ENCODE measurements around the gene PADI1.
A peak's percentile ranks its signal among the peaks of the same experiment; 100 is the strongest.

PADI1 gene

DNA sequence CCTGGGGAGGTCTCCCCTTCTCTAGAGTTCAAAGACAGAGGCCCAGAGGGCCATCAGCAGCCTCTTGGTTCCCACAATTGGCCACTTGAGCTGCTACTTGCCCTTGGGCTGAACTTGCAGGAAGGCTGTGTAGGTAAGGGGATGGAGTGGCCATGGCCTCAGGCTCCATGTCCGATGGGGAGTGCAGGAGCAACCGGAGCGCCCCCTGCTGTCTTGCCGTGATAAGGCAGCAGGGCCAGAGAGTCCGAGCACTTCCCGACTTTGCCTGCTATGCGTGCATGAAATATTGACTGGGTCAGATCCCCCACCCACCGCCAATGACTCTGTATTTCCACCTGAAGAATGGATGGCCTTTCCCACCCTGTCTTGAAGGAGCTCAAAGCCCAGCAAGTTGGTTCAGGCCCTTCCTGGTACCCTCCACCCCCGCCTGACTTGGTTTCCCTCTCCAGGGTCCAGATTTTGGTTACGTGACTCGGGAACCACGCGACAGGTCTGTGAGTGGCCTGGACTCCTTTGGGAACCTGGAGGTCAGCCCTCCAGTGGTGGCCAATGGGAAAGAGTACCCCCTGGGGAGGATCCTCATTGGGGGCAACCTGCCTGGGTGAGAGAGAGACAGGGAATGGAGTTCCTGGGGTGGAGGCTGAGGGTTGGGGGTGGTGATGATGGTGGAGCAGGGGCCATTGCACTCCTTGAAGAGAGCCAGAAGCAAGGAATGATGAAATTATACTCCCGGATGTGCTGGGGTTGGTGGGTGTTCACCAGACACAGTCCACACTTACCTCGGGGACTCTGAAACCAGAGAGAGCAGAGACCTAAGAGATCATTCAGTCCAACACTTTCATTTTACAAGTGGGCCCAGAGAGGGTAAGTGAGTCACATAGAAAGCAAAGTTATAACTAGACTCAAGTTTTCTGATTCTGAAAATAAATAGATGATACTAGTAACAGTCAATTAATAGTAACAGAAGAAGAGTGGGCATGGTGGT lies 69.5 kb downstream of the PADI1 start:
- peak in 1 of 2 experiments; percentile 7 for DNase-seq

- DNase-seq, result no peak
Measured at GRCh38 chr1:17276568-17276967, 71.6 kb downstream of the PADI1 start.

GRCh38 chr1:17277511-17278159 lies 72.7 kb downstream of the PADI1 start:
- DNase-seq, result no peak

GRCh38 chr1:17278996-17279830 lies 74.3 kb downstream of the PADI1 start:
- DNase-seq, result no peak

GRCh38 chr1:17280436-17280835 lies 75.5 kb downstream of the PADI1 start:
- DNase-seq, result no peak

GRCh38 chr1:17280894-17281293 lies 76.0 kb downstream of the PADI1 start:
- DNase-seq, result no peak

DNA sequence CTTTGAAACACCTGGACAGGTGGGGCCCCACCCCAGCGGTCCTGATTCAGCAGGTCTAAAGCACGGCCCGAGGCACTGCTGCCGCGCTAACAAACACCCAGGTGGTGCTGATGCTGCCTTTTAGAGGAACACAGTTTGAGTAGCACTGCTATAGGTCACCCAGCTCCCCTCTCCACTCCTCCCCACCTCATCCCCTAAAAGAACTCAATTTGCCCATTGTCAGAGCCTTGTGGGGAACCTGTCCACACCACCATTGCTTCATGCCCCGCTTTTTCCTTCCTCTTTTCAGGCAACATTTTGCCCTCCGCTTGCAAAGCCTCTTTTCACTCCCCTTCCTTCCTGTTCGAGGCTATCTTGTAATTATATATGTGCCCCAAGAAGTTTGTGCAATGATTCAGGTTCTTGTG lies 76.8 kb downstream of the PADI1 start:
- DNase-seq, result no peak

DNA sequence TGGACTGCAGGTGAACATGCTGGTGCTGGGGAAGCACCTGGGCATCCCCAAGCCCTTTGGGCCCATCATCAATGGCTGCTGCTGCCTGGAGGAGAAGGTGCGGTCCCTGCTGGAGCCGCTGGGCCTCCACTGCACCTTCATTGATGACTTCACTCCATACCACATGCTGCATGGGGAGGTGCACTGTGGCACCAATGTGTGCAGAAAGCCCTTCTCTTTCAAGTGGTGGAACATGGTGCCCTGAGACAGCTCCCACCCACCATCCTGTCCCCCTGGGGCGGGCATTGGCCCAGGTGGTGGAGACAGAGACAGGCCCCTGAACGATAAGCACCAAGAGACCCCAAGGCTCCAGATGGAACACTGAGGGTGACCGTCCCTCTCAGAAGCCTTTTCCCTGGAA lies 77.9 kb downstream of the PADI1 start:
- no peak for DNase-seq

- no peak for DNase-seq
Measured at GRCh38 chr1:17286646-17287045, 81.7 kb downstream of the PADI1 start.

DNA sequence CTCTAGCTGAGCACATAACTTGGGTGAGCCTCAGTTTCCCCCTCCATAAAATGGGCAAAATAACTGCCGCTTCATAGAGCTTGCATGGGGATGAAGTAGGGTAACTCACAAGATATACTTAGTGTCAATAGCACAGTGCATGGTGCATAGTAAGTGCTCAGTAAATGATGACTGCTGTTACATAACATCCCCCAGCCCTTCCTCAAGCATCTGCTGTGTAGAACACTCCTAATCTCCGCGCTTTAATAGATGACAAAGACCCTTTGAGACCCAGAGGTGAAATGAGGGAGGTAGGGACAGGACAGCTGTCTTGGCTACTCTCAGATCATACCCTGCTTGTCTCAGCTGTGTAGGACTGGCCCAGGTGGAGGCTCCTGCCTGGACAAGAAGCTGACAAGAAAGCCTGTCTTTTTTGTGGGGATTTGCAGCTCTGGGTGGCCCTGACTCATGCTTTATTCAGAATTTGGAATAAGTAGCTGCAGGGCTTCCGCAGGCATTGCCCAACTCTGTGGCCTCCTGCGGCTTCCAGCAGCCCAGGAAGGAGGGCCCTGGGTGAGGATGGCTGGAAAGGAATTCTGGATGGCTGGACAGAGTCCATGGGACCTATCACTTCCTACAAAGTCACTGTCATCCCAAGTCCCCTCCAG lies 82.3 kb downstream of the PADI1 start:
- no peak for DNase-seq

- no peak for DNase-seq
Measured at GRCh38 chr1:17289721-17290120, 84.8 kb downstream of the PADI1 start.

DNA sequence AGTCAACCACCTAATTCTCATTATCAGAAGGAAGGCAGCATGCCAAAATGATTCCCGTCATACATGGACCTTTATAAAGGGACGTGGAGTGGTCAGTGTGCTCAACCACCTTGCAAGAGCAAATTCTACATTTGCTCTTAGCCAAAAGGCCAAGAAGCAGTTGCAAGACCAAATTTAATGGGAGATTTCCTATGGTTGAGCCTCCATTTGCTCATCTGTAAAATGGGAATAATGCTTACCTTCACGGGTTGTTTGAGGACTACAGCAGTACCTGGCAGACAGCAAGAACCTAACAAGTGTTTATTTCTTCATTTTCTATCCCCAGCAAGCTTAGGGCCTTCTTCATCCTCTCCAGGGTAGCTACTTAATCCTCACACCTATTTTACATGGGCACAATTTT lies 85.6 kb downstream of the PADI1 start:
- no peak for DNase-seq

DNA sequence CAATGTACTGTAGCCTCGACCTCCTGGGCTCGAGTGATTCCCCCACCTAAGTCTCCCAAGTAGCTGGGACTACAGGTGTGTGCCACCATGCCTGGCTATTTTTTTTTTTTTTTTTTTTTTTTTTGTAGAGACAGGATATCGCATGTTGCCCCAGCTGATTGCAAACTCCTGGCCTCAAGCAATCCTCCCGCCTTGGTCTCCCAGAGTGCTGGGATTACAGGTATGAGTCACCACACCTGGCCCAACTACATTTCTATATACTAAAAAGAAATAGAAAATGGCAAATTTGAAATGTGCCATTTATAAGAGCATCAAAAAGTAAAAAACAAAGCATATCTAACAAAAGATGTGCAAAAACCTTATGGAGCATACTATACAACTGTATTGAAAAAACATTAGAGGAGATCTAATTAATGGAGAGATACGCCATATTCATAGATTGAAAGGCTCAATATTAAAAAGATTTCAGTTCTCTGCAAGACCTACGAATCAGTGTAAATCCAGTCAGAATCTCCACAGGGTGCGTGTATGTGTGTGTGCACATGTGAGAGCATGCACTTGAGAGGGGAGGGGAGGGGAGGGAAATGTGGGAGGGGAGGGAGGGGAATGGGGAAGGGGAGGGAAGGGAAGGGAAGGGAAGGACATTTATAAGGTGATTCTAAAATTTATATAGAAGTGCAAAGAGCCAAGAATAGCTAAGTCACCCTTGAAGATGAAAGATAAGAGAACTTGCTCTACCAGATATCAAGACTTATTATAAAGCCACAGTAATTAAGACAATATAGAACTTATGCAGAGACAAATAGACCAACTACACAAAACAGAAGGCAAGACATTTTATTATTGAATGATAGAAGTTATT lies 87.6 kb downstream of the PADI1 start:
- no peak for DNase-seq

DNA sequence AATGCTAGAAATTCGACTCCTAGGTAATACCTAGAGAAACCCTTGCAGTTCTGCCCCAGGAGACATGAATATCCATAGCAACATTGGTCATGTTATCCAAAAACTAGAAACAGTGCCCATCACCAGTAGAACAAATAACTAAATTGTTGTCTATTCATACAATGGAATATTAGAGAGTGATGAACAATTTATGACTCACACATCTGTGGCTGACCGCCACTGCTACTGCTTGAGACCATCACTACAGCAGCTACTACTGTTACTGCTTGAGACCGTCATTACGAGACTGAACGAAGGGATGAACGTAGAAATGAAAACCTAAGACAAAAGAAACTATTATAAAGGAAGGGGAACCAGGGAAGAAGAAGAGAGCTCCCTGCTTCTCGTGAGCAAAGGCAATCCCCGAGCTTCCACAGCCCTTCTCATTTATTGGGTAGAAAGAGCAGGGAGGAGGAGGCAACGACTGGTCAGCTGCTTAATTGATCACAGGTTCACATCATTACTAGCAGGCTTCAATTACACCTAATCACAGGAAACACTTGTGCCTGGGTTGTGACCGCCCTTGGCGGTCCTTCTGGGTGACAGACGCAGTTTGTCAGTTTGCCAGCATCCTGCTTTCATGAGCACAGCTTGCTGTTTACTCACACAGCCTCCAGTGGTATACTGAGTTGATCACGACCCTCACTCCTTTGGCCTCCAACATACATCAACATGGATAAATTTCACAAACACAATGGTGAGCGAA lies 88.9 kb downstream of the PADI1 start:
- peak in 1 of 2 experiments; percentile 61 for DNase-seq

DNA sequence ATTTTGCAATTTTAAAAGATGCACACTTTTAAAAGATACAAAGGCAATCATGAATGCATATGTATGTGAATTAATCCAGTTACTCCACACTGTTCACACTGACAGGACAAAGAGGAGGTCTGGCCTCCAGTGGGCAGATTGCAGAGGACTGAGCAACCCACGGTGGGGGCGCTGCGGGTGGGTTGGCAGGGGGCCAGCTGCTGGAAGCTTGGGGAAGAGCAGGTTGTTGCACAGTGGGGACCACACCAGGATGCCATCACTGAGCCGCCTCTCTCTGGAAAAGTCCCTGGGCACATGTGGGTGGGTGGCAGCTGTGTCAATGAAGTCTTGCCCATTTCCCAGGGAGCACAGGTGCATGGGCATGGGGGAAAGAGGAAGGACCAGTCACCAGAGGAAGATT lies 90.4 kb downstream of the PADI1 start:
- peak in 1 of 2 experiments; percentile 35 for DNase-seq

Data from NCI-H2081 (cell line).